ENCODE data around the gene INSYN2B.

Gene INSYN2B

DNA sequence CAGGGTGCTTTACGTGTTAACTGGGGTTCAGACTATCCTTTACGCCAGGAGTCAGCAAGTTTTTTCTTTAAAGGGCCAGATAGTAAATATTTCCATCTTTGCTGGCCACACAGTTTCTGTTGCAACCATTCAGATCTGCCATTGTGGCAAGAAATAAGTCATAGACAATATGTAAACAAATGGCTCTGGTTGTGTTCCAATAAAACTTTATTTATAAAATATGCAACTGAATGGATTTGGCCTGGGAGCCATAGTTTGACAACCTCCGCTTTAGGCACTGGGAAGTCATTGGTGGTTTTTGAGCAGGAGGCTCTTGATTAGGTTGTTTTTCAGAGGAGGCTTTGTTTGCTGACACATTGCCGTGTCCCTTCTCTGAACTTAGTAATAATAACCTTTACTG, 90.7 kb downstream of the INSYN2B start:
- no peak for DNase-seq (ENCODE audit: low read depth in 3 of 3)

DNA sequence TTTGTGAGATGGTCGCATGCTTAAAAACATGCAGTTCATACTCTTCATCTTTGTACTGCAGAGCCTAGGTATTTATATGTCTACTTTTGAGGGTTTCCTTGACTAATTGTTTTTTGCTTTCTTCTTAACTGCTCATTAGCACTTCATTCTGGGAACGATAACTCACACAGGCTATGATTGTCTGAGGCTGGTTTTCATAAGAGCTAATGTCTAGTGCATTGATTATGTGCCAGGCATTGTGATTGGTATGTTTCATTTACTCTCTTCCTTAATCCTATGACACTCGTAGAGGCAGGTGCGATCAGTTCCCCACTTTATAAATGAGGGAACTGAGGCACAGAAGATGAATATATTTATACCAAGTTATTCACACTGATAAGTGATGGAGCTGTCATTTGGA, 93.6 kb downstream of the INSYN2B start:
- DNase-seq (ENCODE audit: low read depth in 3 of 3): no peak

DNA sequence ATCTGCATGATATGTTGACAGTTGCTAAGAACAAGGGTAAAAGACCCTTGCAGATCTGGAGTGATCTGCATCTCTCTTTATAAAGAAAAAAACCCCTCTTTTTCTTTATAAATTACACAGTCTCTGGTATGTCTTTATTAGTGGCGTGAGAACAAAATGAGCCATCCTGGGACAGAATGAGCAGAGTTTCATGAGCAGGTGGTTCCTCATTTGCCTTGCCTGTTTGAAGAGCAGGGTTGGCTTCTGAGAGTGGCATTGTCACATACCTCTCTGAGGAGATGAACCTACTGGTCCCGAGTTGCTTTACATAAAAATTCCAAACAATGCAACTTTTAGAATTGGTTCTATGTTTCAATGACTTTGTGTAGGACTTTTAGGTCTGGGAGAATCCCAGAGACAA, 94.3 kb downstream of the INSYN2B start:
- no peak for DNase-seq (ENCODE audit: low read depth in 3 of 3)

DNA sequence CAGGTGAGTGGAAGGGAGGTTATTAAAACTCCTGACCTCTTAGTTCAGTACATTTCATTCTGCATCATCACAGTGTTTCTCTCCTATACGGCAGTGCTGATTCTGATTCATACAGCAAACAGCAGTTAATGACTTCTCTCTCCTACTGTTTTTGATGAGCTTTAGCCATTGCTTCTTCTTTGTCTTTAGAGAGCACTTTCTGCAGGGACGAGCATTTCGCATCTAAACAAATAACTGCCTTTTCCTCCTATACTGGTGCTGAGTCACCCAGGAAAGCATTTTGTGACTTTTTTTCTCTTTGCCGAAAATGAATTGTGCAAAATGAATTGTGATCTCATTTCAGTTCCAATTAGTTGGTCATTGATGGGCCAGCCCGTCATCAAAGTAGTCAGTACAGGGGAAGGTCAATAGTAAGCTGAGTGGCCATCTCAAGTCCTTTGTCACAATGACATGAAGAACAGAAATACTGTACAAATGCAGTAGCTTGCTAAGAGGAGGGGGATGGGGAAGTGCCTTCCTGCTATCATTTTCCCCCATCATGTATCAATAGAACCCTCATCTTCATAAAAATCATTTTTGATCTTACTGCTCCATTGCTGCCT, 98.5 kb downstream of the INSYN2B start:
- no peak for DNase-seq (ENCODE audit: low read depth in 3 of 3)

DNA sequence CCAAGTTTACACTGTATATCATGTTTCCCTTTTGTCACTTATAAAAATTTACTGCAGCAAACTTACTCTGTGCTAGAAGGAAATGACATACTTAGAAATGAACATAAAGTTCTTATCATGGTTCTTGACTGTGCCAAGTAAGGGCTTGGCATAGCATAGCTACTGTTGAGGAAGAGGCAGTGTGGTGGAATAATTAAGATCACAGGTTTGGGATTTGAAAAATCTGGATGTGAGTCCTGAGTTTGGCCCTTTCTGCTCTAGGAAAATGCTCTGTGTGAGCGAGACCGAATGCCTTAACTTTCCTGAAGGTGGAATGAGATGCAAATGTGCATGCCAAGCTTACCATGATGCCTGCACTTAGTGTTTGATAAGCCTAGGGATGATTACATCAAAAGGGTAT, 99.5 kb downstream of the INSYN2B start:
- no peak for DNase-seq (ENCODE audit: low read depth in 3 of 3)

DNA sequence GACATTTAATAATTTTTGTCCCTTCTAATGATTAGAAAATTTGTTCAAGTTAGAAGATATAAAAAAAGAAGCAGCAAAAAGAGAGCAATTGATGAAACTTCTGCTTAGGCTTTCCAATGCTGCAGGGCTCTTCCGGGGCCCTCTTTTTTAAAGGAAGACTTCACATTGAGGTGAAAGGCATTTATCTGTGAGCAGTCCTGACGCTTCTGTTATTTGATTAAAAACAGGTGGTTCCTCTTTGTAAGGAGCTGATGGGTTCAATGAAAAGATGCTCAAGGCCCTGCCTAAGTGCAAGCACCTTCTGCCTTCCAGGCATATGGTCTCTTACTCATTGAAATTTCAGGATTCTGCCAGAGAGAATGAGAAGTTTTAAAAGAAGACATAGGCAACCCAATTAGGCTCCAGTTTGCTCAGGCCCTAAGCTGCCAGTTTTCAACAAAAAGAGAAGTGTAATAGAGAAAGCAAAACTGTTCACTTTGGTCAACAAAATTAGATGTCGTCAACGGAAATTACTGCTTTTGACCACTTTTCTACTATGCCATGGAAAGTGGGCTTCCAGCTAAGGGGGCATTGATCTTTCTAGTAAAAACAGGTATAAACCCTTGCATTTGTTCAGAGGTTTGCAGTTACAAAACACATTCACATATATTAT, 100.2 kb downstream of the INSYN2B start:
- no peak for DNase-seq (ENCODE audit: low read depth in 3 of 3)

DNA sequence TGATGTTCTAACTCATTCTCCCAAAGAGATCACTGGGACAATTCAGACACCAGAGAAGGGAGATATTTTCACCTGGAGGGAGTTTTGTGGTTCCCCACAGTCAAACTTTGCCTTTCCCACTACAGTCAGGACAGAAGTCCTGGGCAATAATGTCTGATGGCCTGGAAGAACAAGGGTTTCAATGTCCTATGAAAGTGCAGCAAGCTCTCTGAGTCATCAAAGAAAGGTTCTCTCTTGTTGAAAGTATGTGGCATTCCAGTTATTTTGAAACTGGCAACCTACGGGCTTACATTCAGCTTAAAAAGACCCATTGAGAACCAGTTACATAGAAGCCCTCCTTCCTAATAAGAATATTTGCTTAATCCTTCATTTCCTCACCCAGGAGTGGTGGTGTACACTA, 103.9 kb downstream of the INSYN2B start:
- DNase-seq (ENCODE audit: low read depth in 3 of 3): no peak

DNA sequence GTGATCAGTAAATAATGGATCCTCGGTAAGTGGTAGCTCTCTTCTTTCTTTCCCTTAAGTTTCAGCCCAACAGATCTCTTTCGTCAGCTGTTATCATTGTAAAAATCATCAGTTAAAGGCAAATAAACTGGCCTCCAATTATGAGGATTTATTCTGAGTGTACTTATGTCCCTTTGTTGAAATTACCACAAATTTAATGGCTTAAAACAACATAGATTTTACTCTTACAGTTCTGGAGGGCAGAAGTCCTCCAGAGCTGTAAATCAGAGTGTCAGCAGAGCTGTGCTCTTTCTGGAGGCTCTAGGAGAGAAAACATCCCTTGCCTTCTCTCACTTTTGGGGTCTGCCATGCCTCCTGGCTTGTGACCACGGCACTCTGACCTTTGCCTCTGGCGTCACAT, 104.6 kb downstream of the INSYN2B start:
- DNase-seq (ENCODE audit: low read depth in 3 of 3): no peak

DNA sequence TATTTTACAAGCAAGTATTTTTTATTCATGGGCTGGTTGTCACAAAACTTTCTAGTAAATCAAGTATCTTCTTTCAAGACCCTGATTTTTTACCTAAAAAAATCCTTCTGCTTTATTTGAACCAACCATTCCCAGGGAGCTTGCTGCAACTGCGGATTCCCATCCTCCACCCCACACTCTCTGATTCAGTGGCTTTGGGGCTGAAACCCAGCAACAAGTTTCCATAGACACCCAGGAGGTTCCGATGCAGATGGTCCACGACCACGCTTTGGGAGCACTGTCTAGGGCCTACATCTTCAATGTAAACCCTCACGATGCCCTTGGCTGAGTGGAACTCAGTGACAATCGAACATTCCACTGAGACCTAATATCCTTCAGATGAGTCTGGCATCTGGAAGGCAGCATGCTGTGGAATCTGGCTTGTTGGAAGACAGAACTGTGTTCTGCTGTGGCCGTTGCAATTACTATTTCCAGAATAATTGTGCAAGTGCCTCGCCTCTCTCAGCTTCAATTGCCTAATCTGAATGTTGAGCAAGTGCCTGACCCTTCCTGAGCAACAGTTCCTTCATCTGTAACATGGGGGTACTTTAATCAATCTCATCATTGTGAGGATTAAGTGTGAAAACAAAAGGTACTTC, 105.1 kb downstream of the INSYN2B start:
- DNase-seq (ENCODE audit: low read depth in 3 of 3): no peak

DNA sequence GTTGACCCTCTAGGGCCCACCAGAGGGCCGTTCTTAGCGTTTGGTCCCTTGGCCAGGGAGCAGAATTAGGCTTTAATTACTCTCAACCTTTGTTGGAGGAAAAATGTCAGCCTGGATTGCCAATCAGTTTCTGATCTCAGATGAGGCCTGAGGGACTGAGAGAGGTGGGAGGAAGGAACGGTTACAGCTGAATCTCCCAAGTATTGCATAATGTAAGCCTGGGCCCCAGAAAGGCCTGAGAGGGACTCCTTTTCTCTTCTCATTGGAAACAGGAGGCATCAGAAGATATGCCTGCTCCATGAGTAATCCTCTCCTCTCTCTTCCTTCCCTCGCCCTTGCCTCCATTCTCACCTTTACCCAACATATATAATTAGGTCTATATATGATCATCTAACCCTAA, 105.7 kb downstream of the INSYN2B start:
- no peak for DNase-seq (ENCODE audit: low read depth in 3 of 3)

DNA sequence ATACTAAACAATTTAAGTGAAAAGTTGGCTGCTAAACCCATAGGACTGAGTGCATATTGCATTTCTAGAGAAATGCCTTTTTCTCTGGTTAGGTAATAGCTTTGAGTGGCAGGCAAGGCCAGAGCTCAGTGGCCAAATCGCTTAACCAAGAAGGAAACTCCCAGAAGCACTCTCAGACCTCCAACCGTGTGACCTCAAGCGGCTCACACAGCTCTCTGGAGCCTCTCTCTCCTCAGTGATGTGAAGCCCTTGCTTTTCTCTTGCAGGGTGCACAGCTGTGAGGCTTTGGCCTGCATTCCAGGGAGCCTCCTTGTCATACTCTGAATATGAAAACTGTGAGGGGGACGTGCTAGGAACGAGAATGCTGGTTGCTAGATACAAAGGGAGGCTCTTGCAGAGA, 106.7 kb downstream of the INSYN2B start:
- no peak for DNase-seq (ENCODE audit: low read depth in 3 of 3)

DNA sequence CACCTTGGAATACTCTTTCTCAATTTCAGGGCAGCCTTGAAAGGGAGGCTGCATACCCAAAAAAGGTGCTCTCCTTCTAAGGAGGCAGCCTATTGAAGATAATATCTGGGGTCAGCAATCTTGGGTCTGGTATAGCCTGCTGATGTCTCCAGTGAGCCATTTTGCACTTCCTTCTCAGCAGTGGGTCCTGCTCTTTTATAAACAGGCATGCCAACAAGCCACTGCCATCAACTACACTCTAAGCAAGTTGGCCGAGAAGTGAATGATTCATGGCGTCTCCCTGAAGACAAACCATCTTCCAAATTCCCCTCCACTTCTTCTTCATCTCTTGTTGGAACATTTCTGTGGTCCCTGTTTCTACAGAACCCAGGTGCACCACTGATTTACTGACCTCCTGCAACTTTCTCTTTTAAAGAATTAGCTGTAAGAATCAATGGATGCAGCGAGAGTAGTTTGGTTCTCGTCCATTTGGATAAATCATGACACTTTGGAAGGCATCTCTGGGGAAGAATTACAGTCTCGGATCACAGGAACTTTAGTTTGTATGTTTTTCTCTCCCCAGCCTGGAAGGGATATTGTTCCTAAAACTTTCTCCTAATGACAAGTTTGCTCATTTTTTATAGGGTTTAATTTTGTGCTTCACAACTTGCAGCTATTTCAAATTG, 108.3 kb downstream of the INSYN2B start:
- DNase-seq (ENCODE audit: low read depth in 3 of 3): no peak

DNA sequence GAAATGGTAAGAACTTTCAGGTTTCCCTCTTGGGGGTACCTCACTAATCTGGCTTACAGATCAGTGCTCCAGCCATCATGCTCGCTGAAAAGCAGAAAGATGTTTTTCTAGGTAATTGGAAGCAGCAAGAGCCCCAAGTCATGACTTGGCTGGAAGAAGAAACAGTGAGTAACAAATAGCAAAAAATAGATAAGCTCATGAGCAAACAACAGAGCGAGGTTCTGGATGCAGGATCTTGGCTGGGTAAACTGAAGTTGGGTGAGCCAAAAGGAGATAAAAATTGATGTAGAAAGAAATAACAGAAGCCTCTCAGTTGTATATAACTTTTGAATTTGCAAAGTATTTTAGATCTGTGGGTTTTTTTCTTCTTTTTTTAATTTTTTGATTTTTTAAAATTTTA, 110.1 kb downstream of the INSYN2B start:
- DNase-seq (ENCODE audit: low read depth in 3 of 3): no peak

DNA sequence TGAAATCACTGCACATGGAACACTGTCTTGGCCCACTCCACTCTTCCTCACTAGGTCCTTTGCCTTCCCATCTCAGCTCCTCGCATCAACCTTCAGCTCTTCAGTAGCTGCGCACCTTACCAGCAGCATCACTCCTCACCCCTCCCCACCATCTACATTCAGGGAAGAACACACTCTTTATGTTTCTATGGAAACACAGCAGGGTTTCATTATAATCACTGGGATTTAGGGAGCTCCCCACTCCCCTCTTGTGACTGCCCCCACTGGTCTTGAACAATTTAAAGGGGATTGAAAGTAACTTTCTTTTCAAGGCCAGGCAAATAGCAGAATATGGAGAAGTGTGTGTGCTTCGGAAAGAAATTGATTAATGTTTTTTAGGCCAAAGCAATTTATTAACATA, 111.2 kb downstream of the INSYN2B start:
- no peak for DNase-seq (ENCODE audit: low read depth in 3 of 3)

DNA sequence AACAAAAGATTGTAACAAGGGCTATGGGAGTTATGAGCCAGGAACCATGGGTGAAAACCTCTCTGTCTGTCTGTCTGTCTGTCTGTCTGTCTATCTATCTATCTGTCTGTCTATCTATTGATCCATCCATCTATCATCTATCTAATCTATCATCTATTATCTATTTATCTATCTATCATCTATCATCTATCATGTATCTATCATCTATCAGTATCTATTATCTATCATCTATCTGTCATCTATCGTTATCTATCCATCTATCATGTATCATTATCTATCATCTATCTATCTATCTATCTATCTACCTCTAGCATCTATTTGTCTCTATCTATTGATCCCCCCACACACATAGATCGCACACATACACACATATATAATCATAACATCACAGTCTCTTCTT, 112.9 kb downstream of the INSYN2B start:
- DNase-seq (ENCODE audit: low read depth in 3 of 3): no peak

DNA sequence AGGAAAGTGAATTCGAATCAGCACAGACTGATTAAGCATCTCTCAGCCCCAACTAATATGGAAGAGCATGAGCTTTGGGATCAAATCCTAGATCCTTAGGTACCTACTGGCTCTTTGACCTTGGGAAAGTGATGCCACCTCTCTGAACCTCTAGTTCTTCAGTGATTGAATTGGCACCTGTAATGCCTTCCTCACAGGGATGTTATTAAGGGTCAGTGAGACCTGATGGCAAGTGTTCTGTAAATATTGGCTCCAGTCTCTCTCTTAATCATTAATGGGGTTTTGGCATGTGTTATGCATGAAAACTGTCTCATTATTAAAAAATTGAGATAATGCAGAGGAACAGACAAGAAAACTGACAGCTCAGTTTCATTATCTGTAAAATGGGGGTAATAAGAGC, 115.8 kb downstream of the INSYN2B start:
- no peak for DNase-seq (ENCODE audit: low read depth in 3 of 3)

DNA sequence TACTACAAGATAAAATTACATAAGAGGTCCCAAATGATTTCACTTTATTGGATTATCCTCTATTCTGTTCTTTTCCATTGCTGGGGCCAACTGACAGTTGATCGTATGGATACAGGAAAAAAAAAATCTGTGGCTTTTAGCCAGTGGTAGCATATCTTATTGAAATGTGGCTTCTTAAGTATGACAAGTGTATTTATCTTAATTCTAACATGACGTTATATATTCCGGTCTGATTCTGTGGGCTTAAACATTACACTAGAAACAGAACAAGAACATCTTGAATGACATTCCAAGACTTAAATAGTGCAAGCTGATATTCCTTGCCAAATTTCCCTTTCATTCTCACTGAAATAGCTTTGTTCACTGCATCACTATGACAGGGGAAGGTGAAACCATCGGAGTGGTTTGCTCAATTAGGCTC, 117.9 kb downstream of the INSYN2B start:
- DNase-seq (ENCODE audit: low read depth in 3 of 3): no peak

DNA sequence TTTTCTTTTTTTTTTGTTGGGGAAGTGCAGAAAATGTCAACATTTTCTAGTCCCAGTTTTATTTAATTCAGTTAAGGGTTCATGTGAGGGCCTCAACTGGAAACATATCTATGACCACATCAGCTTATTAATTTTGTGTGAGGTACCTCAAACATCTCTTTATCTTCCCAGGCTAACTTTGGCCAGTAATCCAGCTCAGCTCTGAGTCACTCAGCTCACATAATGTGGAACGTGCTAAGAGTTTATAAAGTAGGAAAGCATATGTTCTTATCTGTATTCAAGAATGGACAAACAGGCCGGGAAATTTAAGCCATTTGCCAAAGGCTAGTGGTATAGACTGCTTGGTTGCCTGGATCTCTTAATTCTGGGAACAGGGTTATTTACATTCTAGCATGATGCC, 118.4 kb downstream of the INSYN2B start:
- DNase-seq (ENCODE audit: low read depth in 3 of 3): no peak

DNA sequence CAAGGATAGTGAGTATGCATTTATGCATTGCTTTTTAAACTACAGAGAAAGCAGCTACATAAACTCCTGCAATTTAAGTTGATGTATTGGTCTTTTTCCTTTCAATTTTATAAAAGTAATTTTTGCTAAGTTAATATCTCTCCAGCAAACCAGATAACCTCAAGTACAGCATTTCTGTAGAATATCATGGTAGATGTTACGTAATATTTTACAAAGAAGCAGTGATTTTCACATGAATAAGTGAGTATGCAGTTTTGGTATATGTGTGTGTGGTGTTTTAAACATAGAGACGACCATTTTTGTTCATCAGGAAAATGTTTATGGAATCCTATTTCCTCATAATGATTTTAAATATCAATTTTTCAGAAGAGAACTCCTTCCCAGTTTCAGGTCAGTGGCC, 118.9 kb downstream of the INSYN2B start:
- no peak for DNase-seq (ENCODE audit: low read depth in 3 of 3)

DNA sequence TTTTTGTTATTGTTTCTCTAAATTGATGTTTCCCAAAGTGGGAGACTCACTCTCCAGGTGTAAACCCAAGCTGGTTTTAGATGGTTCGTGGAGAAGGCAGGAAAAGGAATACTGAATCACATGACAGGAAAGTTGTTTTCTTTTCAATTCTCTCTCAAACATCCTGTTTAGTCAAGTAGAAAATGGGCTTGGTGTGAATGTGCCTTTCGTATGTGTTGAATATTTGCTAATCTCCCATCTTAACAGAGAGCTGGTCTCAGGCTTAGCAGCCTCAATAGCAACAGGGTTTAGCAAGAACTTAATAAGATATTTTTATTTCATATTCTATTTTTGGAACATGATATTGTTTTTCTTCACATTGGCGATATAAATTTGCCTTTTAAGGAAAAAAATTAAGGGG, 119.7 kb downstream of the INSYN2B start:
- DNase-seq (ENCODE audit: low read depth in 3 of 3): no peak

DNA sequence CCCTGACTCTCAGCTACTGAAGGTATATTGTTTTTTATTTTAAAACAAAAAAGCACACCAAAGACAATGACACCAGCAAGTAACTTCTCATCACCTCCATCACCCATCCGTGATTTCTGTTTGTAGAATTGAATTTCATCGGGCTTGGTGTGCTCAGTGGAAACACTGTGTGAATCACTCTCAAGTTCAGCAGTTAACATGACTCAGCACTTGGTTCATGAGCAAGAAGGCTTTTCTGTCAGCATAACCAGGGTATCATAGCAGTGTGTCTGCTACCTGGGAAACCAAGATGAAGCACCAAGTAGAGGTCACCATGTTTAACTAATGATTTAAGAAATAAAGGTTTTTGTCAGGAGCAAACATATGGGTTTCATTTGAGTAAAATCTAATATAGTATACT, 123.7 kb downstream of the INSYN2B start:
- DNase-seq (ENCODE audit: low read depth in 3 of 3): no peak

DNA sequence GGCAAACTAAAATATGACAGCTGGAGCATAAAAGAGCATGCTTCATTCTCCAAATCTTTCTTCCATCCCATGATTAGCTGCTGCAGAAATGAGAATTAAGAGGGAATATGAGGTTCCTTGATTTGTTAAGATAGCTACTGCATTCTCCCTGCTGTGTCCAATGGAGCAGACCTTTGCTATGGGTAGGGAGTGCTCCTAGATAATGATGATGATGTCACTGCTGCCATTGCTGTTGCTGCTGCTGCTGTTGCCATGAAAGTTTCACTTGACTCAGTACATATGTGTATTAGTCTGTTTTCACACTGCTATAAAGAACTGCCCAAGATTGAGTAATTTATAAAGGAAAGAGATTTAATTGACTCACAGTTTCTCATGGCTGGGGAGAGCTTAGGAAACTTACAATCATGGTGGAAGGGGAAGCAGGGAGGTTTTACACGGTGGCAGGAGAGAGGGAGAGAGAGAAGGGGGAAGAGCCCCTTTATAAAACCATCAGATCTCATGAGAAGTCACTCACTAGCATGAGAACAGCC, 128.9 kb downstream of the INSYN2B start:
- DNase-seq (ENCODE audit: low read depth in 3 of 3): no peak

DNA sequence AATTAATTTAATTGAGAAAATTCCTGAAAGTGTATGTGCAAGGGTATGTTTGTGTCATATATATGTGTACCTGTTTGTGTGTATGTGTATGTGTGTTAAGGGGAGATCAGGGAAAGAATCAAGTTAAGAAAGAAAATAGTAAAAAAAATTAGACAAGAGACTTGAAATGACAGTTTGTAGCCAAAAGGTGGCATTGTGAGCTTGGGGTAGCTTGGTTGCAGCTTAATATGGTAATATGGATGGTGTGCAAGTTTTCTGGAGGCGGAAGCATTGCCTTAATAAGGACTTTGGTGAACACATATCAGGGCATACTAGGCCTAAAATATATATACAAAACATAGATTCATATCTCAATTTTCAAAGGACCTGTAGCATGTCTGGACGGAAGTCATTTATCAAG, 129.9 kb downstream of the INSYN2B start:
- DNase-seq (ENCODE audit: low read depth in 3 of 3): no peak
